ENCODE data around the gene DRGX.

Gene DRGX

GRCh38 chr10:49365675-49366415 is 30.0 kb downstream of the DRGX start:
- Histone ChIP-seq H3K9ac (ENCODE audit: low read length) (no peak overlapping the region), H3F3A (ENCODE audit: insufficient read depth, low read length) (no peaks in the 10 kb centered on the region), H3K4me3 (ENCODE audit: low read length) (no peak overlapping the region), H2AFZ (ENCODE audit: low read length) (no peak overlapping the region), H3K36me3 (replicated peaks; ENCODE audit: insufficient read depth, low read length) (no peaks in the 10 kb centered on the region), H4K20me1 (ENCODE audit: insufficient read depth, low read length) (no peaks in the 10 kb centered on the region), H3K4me1 (ENCODE audit: low read length) (no peaks in the 10 kb centered on the region), H3K27ac (ENCODE audit: low read length) (no peak overlapping the region), H3K27me3 (replicated peaks; ENCODE audit: insufficient read depth, low read length) (no peaks in the 10 kb centered on the region), H3K4me2 (ENCODE audit: low read depth, low read length) (no peak overlapping the region), H3K79me2 (ENCODE audit: low read length) (no peaks in the 10 kb centered on the region), H3K9me2 (replicated peaks; ENCODE audit: insufficient read depth, low read length) (no peaks in the 10 kb centered on the region), H3K9me3 (replicated peaks; ENCODE audit: insufficient read depth, low read length) (no peaks in the 10 kb centered on the region)
- no peak for DNase-seq
- TF ChIP-seq EZH2 (optimal IDR thresholded peaks at IDR 0.05; ENCODE audit: low read depth, low read length) (no peak), CTCF (IDR thresholded peaks at IDR 0.05; ENCODE audit: low read length) (no peak), EZH2phosphoT487 (IDR thresholded peaks at IDR 0.05; ENCODE audit: low read length) (no peak)

- no peak overlapping the region for H3K4me3 ChIP-seq (ENCODE audit: low read length)
- H3K79me2 ChIP-seq (ENCODE audit: low read length): no peaks in the 10 kb centered on the region
- no peaks in the 10 kb centered on the region for H3K36me3 ChIP-seq (replicated peaks; ENCODE audit: insufficient read depth, low read length)
- H3K27me3 ChIP-seq (replicated peaks; ENCODE audit: insufficient read depth, low read length): no peaks in the 10 kb centered on the region
- no peaks in the 10 kb centered on the region for H3K9me3 ChIP-seq (replicated peaks; ENCODE audit: insufficient read depth, low read length)
- H3K9ac ChIP-seq (ENCODE audit: low read length): no peak overlapping the region
- no peak for DNase-seq
- no peaks in the 10 kb centered on the region for H3K4me1 ChIP-seq (ENCODE audit: low read length)
- H3K9me2 ChIP-seq (replicated peaks; ENCODE audit: insufficient read depth, low read length): no peaks in the 10 kb centered on the region
- no peaks in the 10 kb centered on the region for H3F3A ChIP-seq (ENCODE audit: insufficient read depth, low read length)
- H4K20me1 ChIP-seq (ENCODE audit: insufficient read depth, low read length): no peaks in the 10 kb centered on the region
- no peak overlapping the region for H3K27ac ChIP-seq (ENCODE audit: low read length)
- no peak overlapping the region for H3K4me2 ChIP-seq (ENCODE audit: low read depth, low read length)
- H2AFZ ChIP-seq (ENCODE audit: low read length): no peak overlapping the region
- TF ChIP-seq CTCF (IDR thresholded peaks at IDR 0.05; ENCODE audit: low read length): no peak
- no peak for TF ChIP-seq EZH2 (optimal IDR thresholded peaks at IDR 0.05; ENCODE audit: low read depth, low read length)
- TF ChIP-seq EZH2phosphoT487 (IDR thresholded peaks at IDR 0.05; ENCODE audit: low read length): no peak
These were observed 30.6 kb downstream of the DRGX start for GRCh38 chr10:49365275-49365674.

- Histone ChIP-seq H3K79me2 (ENCODE audit: low read length) (no peaks in the 10 kb centered on the region), H3F3A (ENCODE audit: insufficient read depth, low read length) (no peaks in the 10 kb centered on the region), H3K9ac (ENCODE audit: low read length) (no peak overlapping the region), H3K9me2 (replicated peaks; ENCODE audit: insufficient read depth, low read length) (no peaks in the 10 kb centered on the region), H3K4me1 (ENCODE audit: low read length) (no peaks in the 10 kb centered on the region), H3K9me3 (replicated peaks; ENCODE audit: insufficient read depth, low read length) (no peaks in the 10 kb centered on the region), H2AFZ (ENCODE audit: low read length) (no peak overlapping the region), H3K36me3 (replicated peaks; ENCODE audit: insufficient read depth, low read length) (no peaks in the 10 kb centered on the region), H4K20me1 (ENCODE audit: insufficient read depth, low read length) (no peaks in the 10 kb centered on the region), H3K27ac (ENCODE audit: low read length) (no peak overlapping the region), H3K4me3 (ENCODE audit: low read length) (no peak overlapping the region), H3K4me2 (ENCODE audit: low read depth, low read length) (no peak overlapping the region), H3K27me3 (replicated peaks; ENCODE audit: insufficient read depth, low read length) (no peaks in the 10 kb centered on the region)
- DNase-seq: no peak
- TF ChIP-seq EZH2phosphoT487 (IDR thresholded peaks at IDR 0.05; ENCODE audit: low read length) (no peak), CTCF (IDR thresholded peaks at IDR 0.05; ENCODE audit: low read length) (no peak), EZH2 (optimal IDR thresholded peaks at IDR 0.05; ENCODE audit: low read depth, low read length) (no peak)
These were observed 31.1 kb downstream of the DRGX start for GRCh38 chr10:49364747-49365146.

Data from MM.1S (cell line).